Measurements from ENCODE around the gene COMMD8.

Gene COMMD8

DNA sequence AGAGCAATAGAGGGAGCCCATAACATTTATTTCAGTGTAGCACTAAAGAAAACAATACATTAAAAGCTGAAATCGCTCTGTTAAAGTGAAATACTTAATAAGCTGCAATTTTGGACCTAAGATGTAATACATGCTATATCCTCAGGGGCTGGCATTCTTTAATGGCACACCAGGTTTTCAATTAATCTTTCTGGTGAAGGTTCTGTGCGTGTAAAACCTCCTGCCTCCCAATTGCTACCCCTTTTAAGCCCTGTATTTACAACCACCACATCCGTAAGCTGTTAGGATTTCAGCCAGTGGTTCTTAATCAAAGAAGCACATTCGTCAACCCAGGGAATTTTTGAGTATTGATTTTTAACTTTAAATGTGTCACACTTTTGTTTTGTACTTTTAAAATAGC is 7.6 kb upstream of the COMMD8 start:
- DNase-seq: no peak

- peak; percentile 68 for DNase-seq
Measured at GRCh38 chr4:47469951-47470350, 6.4 kb upstream of the COMMD8 start.

GRCh38 chr4:47468706-47469365 is 5.3 kb upstream of the COMMD8 start:
- peak; percentile 34 for DNase-seq

DNA sequence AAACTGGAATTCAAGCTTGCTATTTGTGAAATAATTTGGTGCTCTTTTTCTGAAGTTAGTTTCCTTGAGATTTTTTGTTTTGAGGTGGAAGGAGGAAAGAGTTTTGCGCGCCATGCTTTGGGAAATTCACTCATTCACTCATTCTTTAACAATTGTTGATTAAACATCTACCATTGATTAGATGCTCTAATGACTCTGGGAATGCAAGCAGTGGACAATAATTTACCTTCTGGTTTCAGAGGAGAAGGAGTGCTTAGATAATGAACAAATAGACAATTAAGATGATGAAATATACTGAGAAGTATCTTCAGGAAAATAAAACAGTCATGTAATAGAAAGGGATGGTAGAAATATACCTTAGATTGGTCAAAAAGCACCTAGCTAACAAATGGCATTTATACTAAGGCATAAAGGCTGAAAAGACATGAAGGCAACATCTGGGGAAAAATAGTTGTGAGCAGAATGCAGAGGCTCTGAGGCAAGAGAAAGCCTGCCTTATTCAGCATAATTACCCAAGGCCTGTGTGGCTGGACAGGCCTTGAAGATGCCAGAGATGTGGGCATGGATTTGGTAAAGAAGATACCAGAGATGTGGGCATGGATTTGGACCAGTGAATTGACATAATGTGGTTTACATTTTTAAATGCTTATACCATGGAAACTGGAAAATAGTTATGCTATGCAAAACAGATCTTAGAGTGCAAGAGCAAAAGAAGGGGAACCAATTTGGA is 2.7 kb upstream of the COMMD8 start:
- no peak for DNase-seq

DNA sequence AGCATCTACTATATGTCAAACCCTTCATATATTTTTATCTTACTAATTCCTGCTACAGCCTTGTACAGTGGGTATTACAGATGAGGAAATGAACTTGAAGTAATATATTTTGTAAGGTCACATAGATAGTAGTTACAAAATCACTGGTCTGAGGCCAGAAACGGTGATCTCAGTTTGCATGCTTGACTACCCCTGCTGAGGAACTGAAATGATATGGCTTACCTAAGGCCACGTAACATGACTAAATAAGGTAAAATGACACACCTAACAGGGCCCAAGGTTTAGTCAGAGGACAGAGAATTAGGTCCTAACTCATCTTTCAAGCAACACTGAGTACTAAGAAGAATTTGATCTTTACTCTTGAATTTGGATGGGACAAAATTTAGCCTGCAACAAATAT is 1.5 kb upstream of the COMMD8 start:
- DNase-seq: no peak

DNA sequence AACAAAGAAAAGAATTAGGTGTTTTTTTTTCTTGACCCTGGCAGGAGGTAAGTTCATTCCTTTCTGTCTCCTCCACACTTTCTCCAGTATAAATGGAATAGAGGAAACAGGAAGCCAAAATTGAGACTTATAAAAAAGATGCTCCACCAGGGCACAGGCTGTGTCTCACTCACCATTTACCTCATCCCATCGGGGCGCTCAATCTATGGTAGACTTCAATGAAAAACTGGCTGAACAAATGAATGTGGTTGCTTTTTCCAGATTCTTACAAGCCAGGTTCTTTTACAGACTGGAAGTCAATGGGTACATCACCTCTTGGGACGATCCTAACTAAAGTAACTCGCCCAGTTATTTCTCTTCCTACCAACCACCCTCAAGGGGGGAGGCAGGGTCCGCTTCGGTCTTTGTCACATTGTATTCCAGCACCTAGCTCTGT is 685 bp downstream of the COMMD8 start:
- no peak for DNase-seq

DNA sequence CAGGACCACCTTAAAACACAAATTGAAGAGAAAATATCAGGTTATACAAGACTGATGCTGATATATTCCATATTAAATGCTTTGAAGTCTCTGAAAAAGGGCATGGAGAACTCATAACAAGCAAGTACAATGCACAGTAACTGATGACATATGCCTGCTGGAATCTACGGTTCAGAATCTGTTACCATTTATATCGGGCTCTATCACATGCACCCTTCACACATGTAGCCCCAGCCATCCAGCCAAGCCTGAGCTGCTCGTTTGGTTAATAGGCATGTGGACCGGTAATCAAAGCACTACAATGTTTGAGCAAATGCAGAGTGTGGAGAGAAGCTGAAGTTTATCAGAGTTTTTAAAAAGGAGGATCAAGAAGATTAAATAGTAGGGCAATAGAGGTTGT is 11.8 kb downstream of the COMMD8 start:
- DNase-seq: peak; percentile 67

- no peak for DNase-seq
Measured at GRCh38 chr4:47444031-47444430, 19.5 kb downstream of the COMMD8 start.

DNA sequence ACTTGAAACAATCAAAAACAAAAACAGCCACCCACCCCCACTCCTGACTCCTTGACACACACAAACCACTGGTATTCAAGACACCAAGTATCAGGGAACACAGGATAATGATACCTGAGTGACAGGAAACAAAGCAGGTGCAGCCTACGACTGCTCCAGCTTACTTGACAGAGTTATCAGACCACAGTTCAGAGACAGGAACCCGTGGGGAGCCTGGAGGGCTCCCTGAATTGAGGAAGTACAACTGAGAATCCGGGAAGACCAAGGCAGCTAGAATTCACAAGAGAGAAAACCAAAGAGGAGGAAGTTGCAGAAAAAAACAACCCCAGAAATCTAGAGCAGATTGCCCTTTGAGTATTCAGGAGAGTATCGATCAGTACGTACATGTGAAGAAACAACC is 20.5 kb downstream of the COMMD8 start:
- no peak for DNase-seq

DNA sequence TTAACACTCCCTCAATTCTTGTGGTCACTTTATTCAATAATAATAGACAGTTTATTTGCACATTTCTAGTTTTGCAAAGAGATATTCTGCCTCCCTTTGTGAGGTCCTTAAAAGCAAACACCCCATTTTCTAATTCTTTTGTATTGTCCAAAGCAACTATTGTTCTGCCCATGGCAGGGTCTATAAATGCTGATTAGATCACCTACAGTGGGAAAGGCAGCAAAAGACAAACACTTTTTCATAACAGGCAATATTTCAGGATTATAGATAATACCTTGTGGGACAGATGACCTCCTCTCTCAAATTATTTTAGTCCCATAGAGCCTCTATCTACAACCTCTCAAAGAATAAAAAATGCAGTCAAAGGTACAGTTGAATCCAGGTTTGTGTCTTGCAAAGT is 28.6 kb downstream of the COMMD8 start:
- no peak for DNase-seq

- no peak for DNase-seq
Measured at GRCh38 chr4:47432749-47433148, 30.8 kb downstream of the COMMD8 start.

DNA sequence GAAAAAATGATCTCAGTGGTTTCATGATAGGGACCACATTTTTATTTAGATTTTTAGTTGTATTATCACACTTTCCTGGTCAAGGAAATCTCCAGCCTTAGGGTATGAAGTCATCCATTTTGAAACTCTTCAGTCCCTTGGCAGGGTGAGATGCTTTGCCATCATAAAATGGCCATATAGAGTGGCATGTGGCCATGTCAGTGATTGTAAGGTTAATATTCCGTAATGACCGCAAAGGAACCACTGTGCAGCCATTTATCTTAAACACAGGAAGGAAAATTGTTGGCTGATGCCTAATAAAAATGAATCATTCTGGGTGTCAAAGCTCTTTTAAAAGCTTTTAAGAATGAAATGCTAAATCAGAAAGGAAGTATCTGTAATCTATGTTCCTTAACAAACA is 35.6 kb downstream of the COMMD8 start:
- no peak for DNase-seq

GRCh38 chr4:47425628-47426027 is 37.9 kb downstream of the COMMD8 start:
- DNase-seq: no peak

DNA sequence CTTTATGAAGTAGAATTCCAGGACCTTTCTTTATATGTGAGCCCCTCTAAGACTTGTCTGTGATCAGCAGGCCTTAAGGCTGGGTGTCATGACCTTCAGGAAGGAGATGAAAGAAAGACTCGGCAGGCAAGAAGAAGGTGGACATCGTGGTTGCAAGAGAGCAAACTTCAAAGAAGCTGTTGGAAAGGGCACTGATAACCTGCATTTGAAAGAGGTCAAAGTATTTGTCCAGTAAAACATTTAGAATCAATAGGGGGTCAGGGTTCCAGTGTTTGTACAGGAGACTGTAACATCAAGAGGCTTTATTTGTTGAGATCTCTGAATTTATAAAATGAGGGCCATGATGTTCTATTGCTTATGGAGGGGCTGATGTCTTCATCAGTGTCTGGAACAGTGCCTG is 44.2 kb downstream of the COMMD8 start:
- no peak for DNase-seq

- DNase-seq: no peak
Measured at GRCh38 chr4:47418147-47418546, 45.4 kb downstream of the COMMD8 start.

GRCh38 chr4:47415719-47416118 is 47.8 kb downstream of the COMMD8 start:
- no peak for DNase-seq

- DNase-seq: no peak
Measured at GRCh38 chr4:47413521-47413920, 50.0 kb downstream of the COMMD8 start.

DNA sequence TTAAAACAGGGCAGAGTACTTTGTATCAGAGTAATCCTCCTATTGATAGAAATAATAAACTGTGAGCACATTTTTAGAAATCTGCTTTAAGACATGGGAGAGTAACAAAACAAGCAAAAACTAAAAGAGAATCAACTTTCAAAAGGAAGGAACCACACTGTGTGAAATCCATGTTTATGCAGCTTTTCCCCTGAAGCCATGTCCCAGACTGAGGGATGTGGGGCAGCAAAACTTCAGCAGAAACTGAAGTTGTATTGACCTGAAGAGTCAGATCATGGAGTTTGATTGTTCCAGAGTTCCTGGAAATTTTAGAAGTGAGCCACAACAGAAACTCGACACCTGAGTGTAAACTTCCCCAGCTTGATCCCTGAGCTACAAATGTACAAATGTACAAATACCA is 53.2 kb downstream of the COMMD8 start:
- no peak for DNase-seq

DNA sequence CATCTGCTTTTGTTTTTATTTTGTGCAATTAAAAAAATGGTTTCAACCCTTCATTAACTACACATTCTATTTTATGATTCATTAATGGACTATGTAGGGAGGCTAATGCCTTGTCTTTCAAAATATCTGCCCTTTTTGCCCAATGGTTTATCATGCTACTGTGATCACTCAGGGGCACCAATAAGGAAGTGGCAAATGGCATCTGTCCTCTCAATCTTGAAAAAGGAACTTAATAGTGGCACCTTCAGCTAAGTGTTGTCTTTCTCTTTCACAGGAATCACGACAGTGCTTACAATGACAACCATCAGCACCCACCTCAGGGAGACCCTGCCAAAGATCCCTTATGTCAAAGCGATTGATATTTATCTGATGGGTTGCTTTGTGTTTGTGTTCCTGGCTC is 57.1 kb downstream of the COMMD8 start:
- no peak for DNase-seq

Data from fibroblast of upper back skin (primary cell).